Gastroesophageal sphincter (tissue), 4 donors: ENCODE data around the gene OIP5. TPM values are rescaled to one million over a fixed set of nuclear protein-coding genes. Genes with fewer than 3 reads are reported as not detected.
A peak's percentile ranks its signal among the peaks of the same experiment; 100 is the strongest.
"Not testable (repeated sequence)": the region's sequence is repeated elsewhere in the genome, so short reads cannot be mapped to it uniquely, and the experiment has no call there.

Experiments
- ATAC-seq: fragments of 150-250 bp; one replicate; pipeline ENCODE4 v1.9.1; 2016; ENCODE audit warnings: mild to moderate bottlenecking, moderate library complexity
- H3K27ac ChIP-seq, 4 donors: fragments of 200-600 bp; sonication (generic) in 3 of 4; 1 replicate in 3 of 4; 2 replicates in 1 of 4; pipeline ENCODE4 v1.5.1; 2016 to 2019
- H3K27me3 ChIP-seq: fragments of 200-600 bp; sonication (generic); one replicate; pipeline ENCODE4 v1.5.1; 2019
- H3K36me3 ChIP-seq, 2 donors: fragments of 200-600 bp; sonication (generic); one replicate each; pipeline ENCODE4 v1.5.1; 2019; ENCODE audit warnings: control low read depth in 1 of 2
- H3K4me1 ChIP-seq, 3 donors: fragments of 200-600 bp; sonication (generic); 1 replicate in 2 of 3; 2 replicates in 1 of 3; pipeline ENCODE4 v1.5.1; 2016 to 2019; ENCODE audit warnings: control low read depth in 2 of 3
- H3K4me3 ChIP-seq, 2 donors: fragments of 200-600 bp; sonication (generic); one replicate each; pipeline ENCODE4 v1.5.1; 2019; ENCODE audit warnings: mild to moderate bottlenecking in 1 of 2, moderate library complexity in 1 of 2
- H3K9me3 ChIP-seq, 3 donors: fragments of 200-600 bp; sonication (generic); one replicate each; pipeline ENCODE4 v1.5.1; 2017 to 2019; ENCODE audit warnings: control low read depth in 2 of 3
- CTCF ChIP-seq, 4 experiments: fragments of 200-600 bp in 2 of 4; fragments of 450-650 bp in 2 of 4; sonication (generic) in 1 of 4; IDR thresholded peaks; one replicate each; pipeline ENCODE4 v1.5.1; 2017 to 2019; ENCODE audit warnings: antibody characterized with exemption in 4 of 4, mild to moderate bottlenecking in 2 of 4, moderate library complexity in 2 of 4
- EP300 ChIP-seq: sonication (generic); formaldehyde crosslinking; IDR thresholded peaks from one replicate; pipeline ENCODE4 v1.6.1; 2017; ENCODE audit warnings: antibody characterized with exemption, mild to moderate bottlenecking
- POLR2A ChIP-seq, 2 donors: fragments of 450-650 bp; IDR thresholded peaks; one replicate each; pipeline ENCODE4 v1.6.1; 2017; ENCODE audit warnings: antibody characterized with exemption in 2 of 2, mild to moderate bottlenecking in 2 of 2, moderate library complexity in 1 of 2
- POLR2AphosphoS5 ChIP-seq: sonication (generic); formaldehyde crosslinking; IDR thresholded peaks from one replicate; pipeline ENCODE4 v1.6.1; 2017; ENCODE audit warnings: antibody characterized with exemption
- WGBS, 2 donors: methylation state at CpG; one replicate each; pipeline ENCODE4 v1.1.5; 2018; ENCODE audit warnings: low coverage in 1 of 2; 5-methylcytosine and 5-hydroxymethylcytosine counted together
- total RNA-seq, 4 donors: library from RNA; depleted of rRNA; stranded (reverse); fragments of >200 nt; gene quantifications; one replicate each; pipeline ENCODE4 v1.1.0, GENCODE V29; 2016

OIP5 gene
- total RNA-seq, 4 donors from 2014 or later = 0.40 to 0.49 TPM; not detected in 2

- no peaks in the 10 kb centered on the region for H3K27me3 ChIP-seq
- peak overlapping the region; percentile 73 to 96 (median 94) for H3K27ac ChIP-seq
- 0 to 1% methylated on average over 10 to 20 of the region's 61 CpGs for WGBS, 2 donors
- TF ChIP-seq CTCF (IDR thresholded peaks at IDR 0.05) = no peak
- peak; percentile 81 to 85 for TF ChIP-seq POLR2A (IDR thresholded peaks at IDR 0.05)
- peak; percentile 80 for TF ChIP-seq POLR2AphosphoS5
- peak overlapping the region; percentile 57 to 88 for H3K4me3 ChIP-seq
- peaks cover 0 to 56% of the 10 kb centered on the region in 2 donors for H3K36me3 ChIP-seq
- no peaks in the 10 kb centered on the region for H3K9me3 ChIP-seq
- ATAC-seq = peak; percentile 100
- peaks cover 2 to 48% (median 9%) of the 10 kb centered on the region in 3 donors for H3K4me1 ChIP-seq
These were observed 48.6 kb downstream of the OIP5 start for GRCh38 chr15:41283653-41284426.

- not testable (repeated sequence) for H3K9me3 ChIP-seq, H3K27me3 ChIP-seq, ATAC-seq
- WGBS, 2 donors = 0 to 18% methylated on average over 3 to 7 of the region's 19 CpGs
- Histone ChIP-seq H3K4me1 (peaks cover 2 to 41% (median 6%) of the 10 kb centered on the region in 3 donors), H3K27ac (peak overlapping the region; percentile 73 to 96 (median 94)), H3K4me3 (peak overlapping the region; percentile 57 to 88), H3K36me3 (peaks cover 0 to 56% of the 10 kb centered on the region in 2 donors)
These were observed 49.3 kb downstream of the OIP5 start for GRCh38 chr15:41282980-41283652.

- not testable (repeated sequence) for H3K4me3 ChIP-seq, H3K27ac ChIP-seq, H3K9me3 ChIP-seq, H3K27me3 ChIP-seq, ATAC-seq
- peaks cover 0 to 56% of the 10 kb centered on the region in 2 donors for H3K36me3 ChIP-seq
- WGBS, 2 donors = 97% methylated on average over 4 of the region's 10 CpGs; no CpG with 5 or more reads in 1 of the 2 donors
- peaks cover 2 to 34% (median 6%) of the 10 kb centered on the region in 3 donors for H3K4me1 ChIP-seq
These were observed 50.0 kb downstream of the OIP5 start for GRCh38 chr15:41282436-41282835.

- TF ChIP-seq CTCF (IDR thresholded peaks at IDR 0.05) = no peak
- no peak for TF ChIP-seq POLR2A (IDR thresholded peaks at IDR 0.05)
- TF ChIP-seq POLR2AphosphoS5 = no peak
- no peak for TF ChIP-seq EP300
- H3K4me3 ChIP-seq = no peak overlapping the region
- H3K4me1 ChIP-seq = peaks cover 2 to 22% (median 6%) of the 10 kb centered on the region in 3 donors
- peaks cover 0 to 56% of the 10 kb centered on the region in 2 donors for H3K36me3 ChIP-seq
- H3K9me3 ChIP-seq = no peaks in the 10 kb centered on the region
- no peaks in the 10 kb centered on the region for H3K27me3 ChIP-seq
- 86 to 88% methylated on average over 1 of the region's 1 CpG for WGBS, 2 donors
- H3K27ac ChIP-seq = no peak overlapping the region
- no peak for ATAC-seq
These were observed 51.2 kb downstream of the OIP5 start for GRCh38 chr15:41281236-41281635.

- 60 to 93% methylated on average over 1 of the region's 1 CpG for WGBS, 2 donors
- TF ChIP-seq CTCF (IDR thresholded peaks at IDR 0.05) = no peak
- no peak for TF ChIP-seq EP300
- TF ChIP-seq POLR2A (IDR thresholded peaks at IDR 0.05) = no peak
- TF ChIP-seq POLR2AphosphoS5 = no peak
- H3K27me3 ChIP-seq = no peaks in the 10 kb centered on the region
- H3K9me3 ChIP-seq = no peaks in the 10 kb centered on the region
- H3K27ac ChIP-seq = no peak overlapping the region
- H3K4me3 ChIP-seq = no peak overlapping the region
- peaks cover 0 to 60% of the 10 kb centered on the region in 2 donors for H3K36me3 ChIP-seq
- ATAC-seq = no peak
- peaks cover 0 to 8% (median 0%) of the 10 kb centered on the region in 3 donors for H3K4me1 ChIP-seq
These were observed 52.7 kb downstream of the OIP5 start for GRCh38 chr15:41279535-41280283.
